HG03442 (cell line): ENCODE results near the gene GLB1L3.

ENCODE experiments used
- ATAC-seq: cut with Tn5 transposase; IDR thresholded peaks from one replicate; pipeline ENCODE4 v1.9.1; 2021; ENCODE audit warnings: mild to moderate bottlenecking, moderate library complexity; ENCODE audit not compliant: unreplicated experiment

Gene GLB1L3, protein sequence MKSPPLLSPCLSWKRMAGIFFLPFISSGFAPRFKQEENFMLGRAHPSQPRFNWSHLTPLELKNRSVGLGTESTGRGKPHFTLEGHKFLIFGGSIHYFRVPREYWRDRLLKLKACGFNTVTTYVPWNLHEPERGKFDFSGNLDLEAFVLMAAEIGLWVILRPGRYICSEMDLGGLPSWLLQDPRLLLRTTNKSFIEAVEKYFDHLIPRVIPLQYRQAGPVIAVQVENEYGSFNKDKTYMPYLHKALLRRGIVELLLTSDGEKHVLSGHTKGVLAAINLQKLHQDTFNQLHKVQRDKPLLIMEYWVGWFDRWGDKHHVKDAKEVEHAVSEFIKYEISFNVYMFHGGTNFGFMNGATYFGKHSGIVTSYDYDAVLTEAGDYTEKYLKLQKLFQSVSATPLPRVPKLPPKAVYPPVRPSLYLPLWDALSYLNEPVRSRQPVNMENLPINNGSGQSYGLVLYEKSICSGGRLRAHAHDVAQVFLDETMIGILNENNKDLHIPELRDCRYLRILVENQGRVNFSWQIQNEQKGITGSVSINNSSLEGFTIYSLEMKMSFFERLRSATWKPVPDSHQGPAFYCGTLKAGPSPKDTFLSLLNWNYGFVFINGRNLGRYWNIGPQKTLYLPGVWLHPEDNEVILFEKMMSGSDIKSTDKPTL

DNA sequence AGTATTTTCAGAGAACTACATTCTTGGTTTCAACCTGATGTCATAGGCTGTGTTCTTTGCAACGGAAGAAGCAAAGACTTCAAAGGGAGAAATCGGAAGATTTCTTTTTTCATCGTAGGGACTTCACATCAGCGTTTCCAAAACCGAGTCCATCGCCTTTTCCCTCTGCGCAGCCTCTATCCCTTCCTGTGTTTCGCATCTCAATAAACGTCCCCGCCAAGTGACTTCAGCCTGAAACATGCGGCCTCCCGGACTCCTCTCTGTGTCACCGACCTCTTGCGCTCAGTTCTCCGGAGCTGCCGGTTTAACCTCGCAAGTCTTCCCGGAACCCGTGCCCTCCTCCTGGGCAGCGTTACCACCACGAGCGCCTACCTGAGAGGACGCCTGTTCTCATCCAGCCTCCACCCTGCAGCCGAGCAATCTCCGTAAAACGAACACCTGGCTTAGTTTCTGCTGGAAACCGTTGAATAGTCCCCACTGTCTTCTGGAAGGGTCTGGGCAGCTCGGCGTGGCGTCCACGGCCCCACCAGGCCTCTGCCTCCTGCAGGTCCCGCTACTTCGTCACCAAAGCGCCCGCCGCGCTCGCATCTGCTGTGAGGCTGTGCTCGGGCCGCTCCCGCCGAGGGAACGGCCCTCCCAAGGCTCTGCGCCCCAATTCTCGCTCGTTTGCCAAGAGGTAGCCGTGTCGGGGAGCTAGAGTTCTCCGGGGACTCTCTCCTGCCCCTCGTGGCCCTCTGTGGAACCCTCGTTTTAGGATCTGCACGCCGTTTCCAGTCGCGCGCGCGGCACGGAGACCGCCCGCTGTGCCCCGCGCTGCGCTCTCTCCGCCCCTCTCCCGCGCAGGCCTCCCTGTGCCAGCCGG, at the start of gene GLB1L3:
Gene GLB1L3 (plus strand): TSS at position 846 of the 862 bp plus-strand sequence. CDS start 362 bp downstream, outside the sequence.
- peak; percentile 80 for ATAC-seq

DNA sequence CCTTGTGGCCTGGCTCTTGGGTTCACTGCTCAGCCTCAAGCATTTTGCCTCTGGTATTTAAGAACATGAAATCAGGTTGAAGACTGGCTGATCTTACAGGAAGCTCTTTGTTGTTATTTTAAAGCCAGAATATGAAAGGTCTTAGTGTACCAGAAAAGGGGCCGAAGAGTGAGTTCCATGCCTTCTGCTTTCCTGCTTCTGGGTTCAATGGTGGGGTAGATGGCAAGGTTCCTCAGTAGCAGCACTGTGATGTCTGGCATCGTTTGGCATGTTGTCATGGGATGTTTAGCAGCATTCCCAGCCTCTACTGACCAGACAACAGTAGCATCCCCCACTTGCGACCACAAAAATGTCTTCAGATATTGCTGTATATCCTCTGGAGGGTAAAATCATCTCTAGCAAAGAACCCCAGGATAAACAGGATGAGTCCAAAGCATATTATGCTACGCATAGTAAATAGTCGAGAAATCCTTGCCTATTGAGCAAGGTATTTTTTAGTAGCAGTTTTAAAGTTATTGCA, 49.3 kb upstream of the GLB1L3 start:
- no peak for ATAC-seq

DNA sequence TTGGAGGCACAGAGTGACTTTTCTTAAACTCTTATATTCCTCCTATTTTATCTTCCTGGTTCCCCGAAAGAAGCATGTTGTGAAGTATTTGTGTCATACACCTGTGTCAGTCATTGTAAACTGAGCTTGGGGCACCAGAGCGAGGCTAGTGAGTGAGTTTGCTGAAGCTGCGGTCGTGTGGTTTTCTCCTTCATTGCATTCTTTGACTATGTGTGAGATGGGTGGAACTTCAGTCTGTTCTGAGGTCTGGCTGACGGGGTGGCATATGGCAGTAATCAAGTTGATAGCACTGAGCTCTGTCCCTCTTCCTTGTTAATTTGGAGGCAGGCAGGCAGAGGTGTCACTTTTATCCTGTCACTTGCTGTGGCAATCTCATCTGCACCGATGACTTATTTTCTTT, 47.6 kb upstream of the GLB1L3 start:
- peak; percentile 51 for ATAC-seq

DNA sequence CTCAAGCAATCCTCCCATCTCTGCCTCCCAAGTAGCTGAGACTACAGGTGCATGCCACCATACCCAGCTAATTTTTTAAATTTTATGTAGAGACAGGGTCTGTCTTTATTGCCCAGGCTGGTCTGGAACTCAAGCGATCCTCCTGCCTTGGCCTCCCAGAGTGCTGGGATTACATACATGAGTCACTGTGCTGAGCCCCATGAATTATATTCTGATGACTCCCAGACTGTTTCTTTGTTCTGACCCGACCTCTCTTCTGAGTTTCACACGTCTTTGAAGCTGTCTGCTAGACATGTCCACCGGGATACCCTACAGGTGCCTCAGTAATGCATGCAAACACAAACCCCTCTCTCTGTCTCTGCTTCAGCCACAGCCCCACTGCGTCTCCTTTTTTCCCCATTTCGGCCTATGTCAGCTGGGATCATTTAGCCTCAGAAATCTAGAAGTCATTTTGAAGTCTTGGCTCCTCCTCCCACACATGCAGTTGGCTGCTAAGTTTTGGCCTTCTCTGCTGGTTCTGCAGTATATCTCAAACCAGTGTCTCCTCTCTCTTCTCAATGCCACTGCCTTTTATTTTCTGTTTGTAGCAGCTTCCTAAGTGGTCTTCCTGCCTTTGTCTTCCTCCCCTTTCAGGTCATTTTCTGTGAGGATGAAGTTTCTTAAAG, 46.9 kb upstream of the GLB1L3 start:
- no peak for ATAC-seq

DNA sequence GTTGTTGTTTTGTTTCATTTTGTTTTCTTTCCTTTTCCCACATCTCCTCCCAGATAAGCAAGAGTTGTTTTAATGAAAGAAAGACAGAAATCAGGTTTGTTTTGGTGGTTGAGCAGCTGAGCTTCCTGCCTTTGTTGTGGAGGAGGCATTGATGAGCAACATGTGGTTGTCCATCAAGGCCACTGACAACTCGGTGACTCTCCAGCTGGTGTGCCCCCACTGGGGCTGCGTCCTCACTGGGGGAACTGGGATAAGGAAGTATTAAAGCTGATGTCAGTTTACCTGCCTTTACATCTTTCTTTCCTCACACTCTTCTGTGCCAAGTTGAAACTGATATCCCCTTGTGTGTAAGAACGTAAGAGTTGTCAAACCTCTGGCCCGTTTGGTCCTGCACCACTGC, 45.8 kb upstream of the GLB1L3 start:
- ATAC-seq = no peak

DNA sequence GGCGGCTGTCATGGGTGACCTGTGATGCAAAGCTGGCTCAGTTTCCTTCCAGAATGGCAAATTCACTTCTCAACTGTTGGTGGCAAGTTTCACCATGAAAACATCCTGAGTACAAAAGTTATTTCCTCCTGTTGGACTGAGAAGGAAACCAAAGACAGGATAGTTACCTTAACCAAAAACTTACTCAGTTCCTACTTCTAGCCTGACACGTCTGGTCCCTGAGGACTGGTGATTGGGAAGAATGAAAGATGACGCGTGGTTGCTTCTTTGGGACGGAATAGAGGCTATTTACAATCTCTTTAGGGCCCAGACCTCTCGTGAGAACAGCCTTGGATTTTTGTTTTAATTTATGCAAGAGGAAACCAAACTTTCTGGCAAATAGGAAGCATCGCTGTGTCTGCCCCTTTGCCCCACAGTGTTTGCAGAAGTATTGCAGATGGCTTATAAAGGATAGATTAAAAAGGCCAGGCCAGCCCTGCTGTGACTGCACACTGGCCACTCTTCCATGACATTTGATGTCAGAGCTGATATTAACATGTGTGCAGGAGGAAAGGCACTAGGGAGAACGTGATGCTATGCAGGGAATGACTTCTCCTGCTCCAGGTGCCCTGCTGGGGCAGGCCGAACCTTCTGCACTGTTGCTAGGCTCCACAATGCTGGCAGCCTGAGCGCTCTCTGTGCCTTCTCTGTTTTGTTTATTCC, 44.1 kb upstream of the GLB1L3 start:
- ATAC-seq = no peak

DNA sequence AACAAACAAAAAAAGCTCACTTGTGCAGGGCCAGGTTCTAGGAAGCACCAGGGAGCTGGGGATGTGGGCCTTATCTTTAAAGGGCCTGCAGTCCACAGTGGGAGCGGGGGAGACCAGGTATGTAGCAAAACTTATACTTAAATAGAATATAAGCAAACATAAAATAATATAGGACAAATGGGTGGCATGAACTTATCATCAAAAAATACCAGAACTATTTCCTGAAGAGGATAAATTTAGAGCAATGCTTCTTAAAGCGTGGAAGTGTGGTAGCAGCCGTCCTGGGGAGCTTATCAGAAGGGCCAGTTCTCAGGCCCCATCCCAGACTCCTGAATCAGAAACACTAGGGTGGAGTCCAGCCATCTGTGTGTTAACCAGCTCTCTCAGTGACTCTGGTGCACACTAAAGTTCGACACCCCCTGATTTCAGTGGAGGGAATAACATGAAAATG, 42.4 kb upstream of the GLB1L3 start:
- ATAC-seq = no peak

DNA sequence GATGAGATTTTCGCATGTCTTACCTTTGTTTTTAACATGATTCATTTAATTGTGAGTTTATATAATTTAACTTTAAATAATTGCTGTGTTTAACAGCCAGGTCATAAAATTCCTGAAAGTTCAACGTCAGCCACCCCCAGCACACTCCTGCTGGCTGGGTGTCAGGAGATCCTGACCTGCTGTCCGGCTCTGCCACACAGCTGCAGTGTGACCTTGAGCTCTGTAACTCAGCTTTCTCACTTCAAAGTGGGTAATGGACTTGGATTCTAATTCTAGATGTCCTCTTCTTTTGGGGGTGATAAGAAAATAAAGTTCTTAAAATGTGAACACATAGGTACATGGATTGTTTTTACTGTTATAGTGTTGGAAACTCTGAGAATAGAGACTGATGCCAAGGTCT, 40.8 kb upstream of the GLB1L3 start:
- ATAC-seq = no peak

DNA sequence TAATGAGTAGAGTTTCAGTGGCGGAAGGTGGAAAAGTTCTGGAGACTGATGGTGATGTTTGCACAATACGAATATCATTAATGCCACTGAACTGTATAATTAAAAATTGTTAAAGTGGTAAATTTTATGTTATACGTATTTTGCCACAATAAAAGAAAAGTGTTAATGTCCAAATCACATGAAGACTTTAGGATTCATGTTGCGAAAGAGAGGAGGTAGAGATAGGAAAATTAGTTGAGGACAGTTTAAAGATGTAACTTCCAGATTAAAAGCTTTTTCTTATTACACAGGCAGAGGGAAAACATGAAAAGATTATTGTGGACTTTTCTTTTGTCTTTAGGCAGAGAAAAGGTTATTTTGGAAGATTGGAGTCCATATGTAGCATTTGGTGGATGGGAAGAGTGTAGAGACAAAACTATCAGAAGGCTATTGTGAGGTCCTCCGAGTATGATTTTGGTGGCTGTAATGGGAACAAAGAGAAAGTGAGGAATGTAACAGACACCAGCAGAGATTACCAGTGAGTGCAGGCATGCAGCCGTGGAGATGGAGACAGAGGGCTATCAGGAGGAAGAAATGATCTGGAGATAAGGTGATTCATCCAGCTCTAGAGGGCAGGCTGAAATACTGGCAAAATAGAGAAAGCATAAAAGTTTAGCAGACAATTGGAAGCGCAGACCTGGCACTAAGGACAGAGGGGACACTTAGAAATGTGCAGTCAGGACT, 39.2 kb upstream of the GLB1L3 start:
- ATAC-seq = no peak

DNA sequence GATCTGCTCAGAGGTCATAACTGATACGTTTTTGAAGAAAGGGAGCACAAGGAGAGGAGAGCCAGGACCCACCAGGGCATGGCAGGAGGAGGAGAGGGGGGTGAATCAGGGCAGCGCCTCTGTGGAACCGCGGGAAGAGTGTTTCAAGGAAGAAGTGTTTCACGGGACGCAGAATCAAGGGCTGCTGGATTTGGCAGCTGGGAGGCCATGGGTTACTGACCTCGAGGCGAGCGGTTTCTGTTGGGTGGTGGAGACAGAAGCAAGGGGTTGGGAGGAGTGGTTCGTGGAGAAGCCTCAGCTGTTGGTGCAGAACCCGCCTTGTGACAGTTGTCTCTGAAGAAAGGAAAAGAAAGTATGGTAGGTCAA, 38.6 kb upstream of the GLB1L3 start:
- no peak for ATAC-seq

DNA sequence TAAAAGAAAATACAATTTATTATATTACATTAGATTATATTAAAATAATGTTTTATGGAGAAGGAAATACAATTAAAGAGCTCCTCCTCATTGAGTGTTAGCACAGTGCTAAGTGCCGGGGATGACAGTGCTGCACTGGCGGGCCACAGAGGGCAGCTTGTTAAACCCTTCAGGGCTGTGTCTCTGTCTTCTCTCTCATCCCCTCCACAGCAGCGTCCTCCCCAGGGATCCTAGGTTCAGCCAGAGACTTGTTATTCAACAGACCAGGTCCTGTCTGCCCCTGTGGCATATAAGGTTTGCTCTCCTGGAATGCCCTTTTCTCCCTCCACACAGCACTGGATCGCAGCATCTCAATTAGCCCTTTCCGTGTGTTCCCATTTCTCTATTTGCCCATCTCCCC, 37.2 kb upstream of the GLB1L3 start:
- ATAC-seq = no peak

DNA sequence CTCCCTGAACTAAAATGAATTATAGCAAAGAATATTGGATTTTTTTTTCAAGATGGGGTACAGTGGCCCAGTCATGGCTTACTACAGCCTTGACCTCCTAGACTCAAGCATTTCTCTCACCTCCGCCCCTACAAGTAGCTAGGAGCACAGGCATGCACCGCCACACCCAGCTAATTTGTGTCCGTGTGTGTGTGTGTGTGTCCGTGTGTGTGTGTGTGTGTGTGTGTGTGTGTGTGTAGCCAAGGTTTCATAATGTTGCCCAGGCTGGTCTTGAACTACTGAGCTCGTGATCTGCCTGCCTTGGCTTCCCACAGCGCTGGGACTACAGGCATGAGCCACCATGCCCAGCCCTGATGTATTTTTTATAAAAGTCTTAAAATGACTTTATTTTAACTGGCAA, 35.6 kb upstream of the GLB1L3 start:
- ATAC-seq = no peak

DNA sequence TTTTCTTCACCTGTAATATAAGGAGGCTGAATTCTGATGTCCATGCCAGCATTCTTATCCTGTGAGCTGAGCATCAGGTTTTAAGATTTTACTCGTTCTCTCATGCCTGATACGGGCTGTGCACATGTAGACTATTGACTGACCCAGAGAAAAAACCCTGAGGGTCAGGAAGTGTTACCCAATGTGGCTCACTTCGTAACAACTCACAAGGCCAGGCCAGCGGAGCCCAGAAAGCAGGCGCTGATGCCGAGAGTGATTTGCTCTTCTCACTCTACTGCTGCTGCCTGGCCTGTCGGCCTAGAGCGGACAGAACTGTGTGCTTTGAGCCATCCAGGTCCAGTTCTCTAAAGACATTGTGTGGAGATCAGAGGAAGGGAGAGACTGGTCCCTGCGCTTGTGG, 33.8 kb upstream of the GLB1L3 start:
- no peak for ATAC-seq

DNA sequence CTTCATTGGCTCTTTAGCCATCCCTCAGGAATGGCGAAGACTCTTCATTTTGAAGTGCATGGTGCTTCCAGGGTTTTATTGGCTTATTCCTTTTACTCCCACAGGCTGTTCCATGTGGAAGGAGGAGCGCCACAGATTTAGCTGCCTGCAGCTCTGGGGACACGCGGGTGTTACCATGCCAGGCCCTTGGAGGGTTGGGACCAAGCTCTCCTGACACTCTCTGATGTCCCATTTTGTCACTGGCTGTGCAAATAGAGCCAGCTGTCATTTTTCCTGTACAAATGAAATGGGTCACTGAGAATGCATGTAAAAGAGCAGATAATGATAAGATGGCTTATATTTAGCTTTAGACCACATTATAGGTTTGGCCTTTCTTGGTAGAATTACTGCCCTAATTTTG, 32.3 kb upstream of the GLB1L3 start:
- ATAC-seq = no peak

DNA sequence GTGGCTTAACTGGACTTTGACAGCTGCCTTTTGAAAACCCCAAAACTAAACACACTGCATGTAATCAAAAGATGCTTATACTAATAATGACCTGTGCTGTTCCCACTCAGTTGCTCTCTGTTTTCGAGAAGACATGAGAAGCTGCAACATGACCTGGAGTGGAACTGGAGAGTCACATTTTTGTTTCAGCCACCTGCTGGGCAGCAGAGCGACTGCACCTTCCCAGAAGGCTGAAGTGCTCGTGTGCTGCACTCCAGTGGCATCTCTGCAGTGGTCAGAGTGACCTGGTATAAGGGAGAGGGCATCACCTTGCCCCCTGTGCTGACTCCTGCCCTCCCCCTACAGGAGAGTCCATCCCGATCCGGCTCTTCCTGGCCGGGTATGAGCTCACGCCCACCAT, 31.6 kb upstream of the GLB1L3 start:
- ATAC-seq = peak; percentile 84

DNA sequence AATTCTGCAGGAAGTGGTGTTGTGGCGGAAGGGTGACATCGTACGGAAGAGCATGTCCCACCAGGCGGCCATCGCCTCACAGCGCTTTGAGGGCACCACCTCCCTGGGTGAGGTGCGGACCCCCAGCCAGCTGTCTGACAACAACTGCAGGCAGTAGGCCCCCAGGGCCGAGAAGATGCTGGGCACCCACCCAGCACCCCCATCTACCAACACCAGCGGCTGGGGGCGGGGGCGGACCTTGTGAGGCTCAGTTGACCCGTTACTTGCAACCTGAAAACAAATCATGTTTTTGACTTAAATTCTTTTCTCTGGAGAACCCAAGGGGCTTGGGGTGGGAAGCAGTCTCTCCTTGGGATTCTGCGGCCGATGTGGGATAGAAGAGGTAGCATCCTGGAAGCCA, 30.7 kb upstream of the GLB1L3 start:
- ATAC-seq = no peak

DNA sequence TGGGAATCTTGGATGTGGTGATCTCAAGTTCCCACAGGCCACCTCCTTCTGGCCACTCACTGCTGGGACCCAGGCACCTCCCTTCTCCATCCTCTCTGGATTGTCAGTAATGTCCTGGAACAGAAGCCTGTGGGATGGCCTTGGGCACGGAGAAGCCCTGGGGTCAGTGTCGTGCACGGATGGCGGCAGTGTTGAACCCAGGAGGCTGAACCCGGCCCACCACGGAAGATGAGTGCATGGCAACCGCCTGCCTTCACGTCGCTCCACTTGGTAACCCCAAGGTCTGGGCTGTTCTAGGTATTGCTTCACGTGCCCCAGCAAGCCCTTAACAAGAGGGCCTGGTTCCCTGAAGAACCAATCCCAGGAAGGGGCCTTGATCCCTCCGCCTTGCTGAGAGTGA, 30.1 kb upstream of the GLB1L3 start:
- ATAC-seq = no peak

DNA sequence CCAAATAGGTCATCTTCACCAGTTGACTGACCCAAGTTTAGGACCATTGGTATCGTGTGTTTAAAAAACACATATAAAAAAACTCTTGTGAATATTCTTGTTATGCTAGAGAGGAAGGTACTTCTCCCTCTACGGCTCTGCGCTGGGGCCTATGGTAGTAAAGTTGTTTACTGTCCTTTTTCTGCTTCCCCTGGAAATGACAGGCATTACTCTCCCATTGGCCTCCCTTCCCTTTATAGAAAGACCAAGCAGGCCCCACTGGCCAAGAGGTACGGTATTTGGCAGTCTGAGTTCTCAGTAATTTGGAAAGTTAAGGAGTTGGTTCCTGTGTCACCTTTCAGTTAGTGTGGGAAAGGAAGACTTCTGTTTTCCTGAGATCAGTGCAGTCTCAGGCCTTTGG, 29.5 kb upstream of the GLB1L3 start:
- no peak for ATAC-seq

DNA sequence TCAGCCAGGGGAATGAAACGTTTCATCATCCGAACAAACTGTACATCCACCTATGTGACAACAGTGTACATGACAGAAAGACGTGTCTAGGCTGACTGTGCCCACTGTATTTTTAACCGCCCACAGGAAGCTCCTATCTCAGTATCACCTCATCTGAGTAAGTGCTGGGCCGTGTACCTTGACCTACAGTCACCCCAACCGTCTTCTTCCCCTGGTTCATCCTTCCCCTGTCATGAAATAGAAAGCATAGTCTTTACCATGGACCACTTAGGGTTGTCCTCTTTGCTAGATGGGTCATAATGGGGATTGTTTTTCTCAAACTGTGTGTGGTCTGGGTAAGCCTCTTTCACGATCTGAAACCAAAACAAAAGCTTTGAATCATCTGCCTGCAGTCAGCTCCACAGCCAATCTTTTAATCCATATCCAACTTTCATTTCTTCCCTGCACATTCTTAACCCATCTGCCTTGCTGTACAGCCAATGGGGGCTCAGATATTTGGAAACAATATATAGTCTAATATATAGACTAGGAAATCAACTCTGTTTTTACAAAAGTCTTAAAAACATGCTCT, 27.2 kb upstream of the GLB1L3 start:
- no peak for ATAC-seq
